ENCODE measurements around the gene CA9. TPM values are rescaled to one million over a fixed set of nuclear protein-coding genes. Genes with fewer than 3 reads are reported as not detected.
A peak's percentile ranks its signal among the peaks of the same experiment; 100 is the strongest.

The CA9 gene
- polyA plus RNA-seq, 1 experiment: 0.13 TPM

GRCh38 chr9:35683323-35683722 is 9.6 kb downstream of the CA9 start:
- no peak for DNase-seq (ENCODE audit: low read depth)
- Histone ChIP-seq H3K4me3 (ENCODE audit: low read depth, low read length) (no peak overlapping the region), H3K36me3 (ENCODE audit: control insufficient read depth, insufficient read depth, low read length) (peaks cover 51% of the 10 kb centered on the region), H3K27me3 (ENCODE audit: control insufficient read depth, insufficient read depth, low read length) (no peaks in the 10 kb centered on the region)
- ChIA-PET POLR2A (no interaction called here), CTCF (interaction anchor here (1.1 to 3.5 kb wide), 5 partner anchors 10 to 72 kb away, joined by 3 to 20 read pairs (median 3); partner anchors contain the start of genes CA9, CCDC107 and RMRP)
- TF ChIP-seq, protein P1, sequence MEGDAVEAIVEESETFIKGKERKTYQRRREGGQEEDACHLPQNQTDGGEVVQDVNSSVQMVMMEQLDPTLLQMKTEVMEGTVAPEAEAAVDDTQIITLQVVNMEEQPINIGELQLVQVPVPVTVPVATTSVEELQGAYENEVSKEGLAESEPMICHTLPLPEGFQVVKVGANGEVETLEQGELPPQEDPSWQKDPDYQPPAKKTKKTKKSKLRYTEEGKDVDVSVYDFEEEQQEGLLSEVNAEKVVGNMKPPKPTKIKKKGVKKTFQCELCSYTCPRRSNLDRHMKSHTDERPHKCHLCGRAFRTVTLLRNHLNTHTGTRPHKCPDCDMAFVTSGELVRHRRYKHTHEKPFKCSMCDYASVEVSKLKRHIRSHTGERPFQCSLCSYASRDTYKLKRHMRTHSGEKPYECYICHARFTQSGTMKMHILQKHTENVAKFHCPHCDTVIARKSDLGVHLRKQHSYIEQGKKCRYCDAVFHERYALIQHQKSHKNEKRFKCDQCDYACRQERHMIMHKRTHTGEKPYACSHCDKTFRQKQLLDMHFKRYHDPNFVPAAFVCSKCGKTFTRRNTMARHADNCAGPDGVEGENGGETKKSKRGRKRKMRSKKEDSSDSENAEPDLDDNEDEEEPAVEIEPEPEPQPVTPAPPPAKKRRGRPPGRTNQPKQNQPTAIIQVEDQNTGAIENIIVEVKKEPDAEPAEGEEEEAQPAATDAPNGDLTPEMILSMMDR (IDR thresholded peaks at IDR 0.05; ENCODE audit: insufficient read depth, low read depth, low read length): no peak

- POLR2A ChIA-PET: interaction anchor here (0.5 kb wide), 1 partner anchor 7 kb away, joined by 3 read pairs; no protein-coding TSS in a partner anchor
- CTCF ChIA-PET: interaction anchor here (0.6 to 3.5 kb wide), 5 partner anchors 11 to 51 kb away, joined by 3 to 20 read pairs (median 3); partner anchors contain the start of genes CCDC107 and RMRP
- TF ChIP-seq, protein P1 (IDR thresholded peaks at IDR 0.05; ENCODE audit: insufficient read depth, low read depth, low read length): no peak
- H3K27me3 ChIP-seq (ENCODE audit: control insufficient read depth, insufficient read depth, low read length): no peaks in the 10 kb centered on the region
- DNase-seq (ENCODE audit: low read depth): no peak
- H3K36me3 ChIP-seq (ENCODE audit: control insufficient read depth, insufficient read depth, low read length): peaks cover 52% of the 10 kb centered on the region
- no peak overlapping the region for H3K4me3 ChIP-seq (ENCODE audit: low read depth, low read length)
These were observed 11.2 kb downstream of the CA9 start for GRCh38 chr9:35684921-35685320.

DNA sequence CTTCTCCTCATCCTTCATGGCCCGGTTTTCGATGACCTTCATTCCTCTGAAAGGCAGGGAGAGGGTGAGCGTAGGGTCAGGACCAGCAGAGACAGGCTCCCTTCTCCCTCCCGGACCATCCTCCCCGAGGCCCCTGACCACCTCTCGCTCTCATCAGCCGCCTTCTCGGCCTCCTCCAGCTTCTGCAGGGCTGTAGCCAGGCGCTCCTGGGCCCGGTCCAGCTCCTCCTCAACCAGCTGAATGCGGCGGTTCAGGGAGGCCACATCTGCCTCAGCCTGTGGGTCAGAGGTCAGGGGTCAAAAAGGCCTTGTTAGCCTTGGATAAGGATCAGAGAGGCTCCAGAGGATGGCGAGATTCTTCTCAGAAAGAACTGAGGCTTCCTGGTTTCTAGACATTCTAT is 11.8 kb downstream of the CA9 start:
- DNase-seq (ENCODE audit: low read depth): no peak
- ChIA-PET CTCF (interaction anchor here (0.8 to 3.5 kb wide), 3 partner anchors 11 to 51 kb away, joined by 3 to 20 read pairs (median 12); partner anchors contain the start of genes CCDC107 and RMRP), POLR2A (interaction anchor here (0.5 kb wide), 1 partner anchor 8 kb away, joined by 3 read pairs; no protein-coding TSS in a partner anchor)
- Histone ChIP-seq H3K36me3 (ENCODE audit: control insufficient read depth, insufficient read depth, low read length) (peaks cover 52% of the 10 kb centered on the region), H3K4me3 (ENCODE audit: low read depth, low read length) (no peak overlapping the region), H3K27me3 (ENCODE audit: control insufficient read depth, insufficient read depth, low read length) (no peaks in the 10 kb centered on the region)
- TF ChIP-seq, protein P1 (IDR thresholded peaks at IDR 0.05; ENCODE audit: insufficient read depth, low read depth, low read length): no peak

- CTCF ChIA-PET: interaction anchor here (0.6 to 3.5 kb wide), 5 partner anchors 10 to 231 kb away, joined by 3 to 20 read pairs (median 8); partner anchors contain the start of genes CCDC107 and RMRP
- Histone ChIP-seq H3K36me3 (ENCODE audit: control insufficient read depth, insufficient read depth, low read length) (peaks cover 52% of the 10 kb centered on the region), H3K27me3 (ENCODE audit: control insufficient read depth, insufficient read depth, low read length) (no peaks in the 10 kb centered on the region), H3K4me3 (ENCODE audit: low read depth, low read length) (peak overlapping the region; percentile 98)
- no peak for DNase-seq (ENCODE audit: low read depth)
- TF ChIP-seq, protein P1 (IDR thresholded peaks at IDR 0.05; ENCODE audit: insufficient read depth, low read depth, low read length): no peak
- POLR2A ChIA-PET: interaction anchor here (0.6 to 1.4 kb wide), 3 partner anchors 8 to 22 kb away, joined by 3 to 11 read pairs (median 6); partner anchors contain the start of gene ARHGEF39
These were observed 12.8 kb downstream of the CA9 start for GRCh38 chr9:35686222-35687203.

DNA sequence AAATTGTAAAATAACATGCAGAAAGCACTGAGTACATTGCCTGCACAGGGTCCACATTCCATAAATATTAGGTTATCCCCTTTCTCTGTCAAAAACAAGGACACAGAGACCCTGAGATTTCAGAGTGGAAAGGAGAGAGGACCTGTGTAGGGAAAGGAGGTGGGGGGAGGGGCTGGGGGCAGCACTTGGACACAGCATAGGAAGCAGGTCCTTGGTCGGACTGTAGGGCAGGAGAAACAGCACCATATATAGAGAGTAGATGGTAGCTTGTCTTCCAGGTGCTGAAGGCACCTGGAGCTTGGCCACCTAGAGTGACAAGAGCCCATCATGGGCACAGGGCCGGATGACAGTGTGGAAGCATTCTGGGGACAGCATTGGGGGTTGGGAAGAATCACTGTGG is 13.6 kb downstream of the CA9 start:
- ChIA-PET CTCF (interaction anchor here (0.7 to 2.4 kb wide), 4 partner anchors 9 to 29 kb away, joined by 3 to 10 read pairs (median 8); partner anchors contain the start of genes CCDC107 and RMRP), POLR2A (interaction anchor here (0.6 to 1.4 kb wide), 3 partner anchors 12 to 41 kb away, joined by 3 to 6 read pairs (median 3); no protein-coding TSS in a partner anchor)
- TF ChIP-seq, protein P1 (IDR thresholded peaks at IDR 0.05; ENCODE audit: insufficient read depth, low read depth, low read length): no peak

More for the DNA sequence above, 13.6 kb downstream of the CA9 start:
- DNase-seq (ENCODE audit: low read depth): no peak
- Histone ChIP-seq H3K4me3 (ENCODE audit: low read depth, low read length) (peak overlapping the region; percentile 98), H3K36me3 (ENCODE audit: control insufficient read depth, insufficient read depth, low read length) (peaks cover 46% of the 10 kb centered on the region), H3K27me3 (ENCODE audit: control insufficient read depth, insufficient read depth, low read length) (no peaks in the 10 kb centered on the region)
